Measurements from ENCODE around the gene SOX8.

Gene SOX8

DNA sequence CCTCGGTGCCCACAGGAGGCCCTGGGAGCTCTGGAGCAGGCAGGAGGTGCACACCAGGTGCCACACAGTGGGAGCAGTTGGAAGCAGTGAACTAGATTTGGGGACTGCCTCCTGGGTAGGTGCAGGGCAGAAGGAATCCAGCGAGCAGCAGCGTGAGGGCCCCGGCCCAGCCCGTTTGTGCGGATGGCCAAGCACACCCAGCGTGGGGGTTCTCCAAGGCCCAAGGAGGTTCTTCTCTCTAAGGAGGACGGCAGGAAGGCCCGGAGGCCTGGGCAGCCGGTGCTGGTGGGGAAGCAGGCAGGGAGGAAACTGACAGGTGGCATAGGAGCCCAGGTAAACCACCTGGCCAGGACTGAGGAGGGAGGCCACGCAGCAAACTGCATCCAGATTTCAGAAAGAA is 17.0 kb downstream of the SOX8 start:
- DNase-seq (ENCODE audit: low read depth) = no peak
- TF ChIP-seq, protein P1, sequence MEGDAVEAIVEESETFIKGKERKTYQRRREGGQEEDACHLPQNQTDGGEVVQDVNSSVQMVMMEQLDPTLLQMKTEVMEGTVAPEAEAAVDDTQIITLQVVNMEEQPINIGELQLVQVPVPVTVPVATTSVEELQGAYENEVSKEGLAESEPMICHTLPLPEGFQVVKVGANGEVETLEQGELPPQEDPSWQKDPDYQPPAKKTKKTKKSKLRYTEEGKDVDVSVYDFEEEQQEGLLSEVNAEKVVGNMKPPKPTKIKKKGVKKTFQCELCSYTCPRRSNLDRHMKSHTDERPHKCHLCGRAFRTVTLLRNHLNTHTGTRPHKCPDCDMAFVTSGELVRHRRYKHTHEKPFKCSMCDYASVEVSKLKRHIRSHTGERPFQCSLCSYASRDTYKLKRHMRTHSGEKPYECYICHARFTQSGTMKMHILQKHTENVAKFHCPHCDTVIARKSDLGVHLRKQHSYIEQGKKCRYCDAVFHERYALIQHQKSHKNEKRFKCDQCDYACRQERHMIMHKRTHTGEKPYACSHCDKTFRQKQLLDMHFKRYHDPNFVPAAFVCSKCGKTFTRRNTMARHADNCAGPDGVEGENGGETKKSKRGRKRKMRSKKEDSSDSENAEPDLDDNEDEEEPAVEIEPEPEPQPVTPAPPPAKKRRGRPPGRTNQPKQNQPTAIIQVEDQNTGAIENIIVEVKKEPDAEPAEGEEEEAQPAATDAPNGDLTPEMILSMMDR (conservative IDR thresholded peaks at IDR 0.05; ENCODE audit: control insufficient read depth, insufficient read depth, low read depth, low read length) = no peak
- no peak overlapping the region for H3K4me3 ChIP-seq (ENCODE audit: control insufficient read depth, low read depth, low read length)

DNA sequence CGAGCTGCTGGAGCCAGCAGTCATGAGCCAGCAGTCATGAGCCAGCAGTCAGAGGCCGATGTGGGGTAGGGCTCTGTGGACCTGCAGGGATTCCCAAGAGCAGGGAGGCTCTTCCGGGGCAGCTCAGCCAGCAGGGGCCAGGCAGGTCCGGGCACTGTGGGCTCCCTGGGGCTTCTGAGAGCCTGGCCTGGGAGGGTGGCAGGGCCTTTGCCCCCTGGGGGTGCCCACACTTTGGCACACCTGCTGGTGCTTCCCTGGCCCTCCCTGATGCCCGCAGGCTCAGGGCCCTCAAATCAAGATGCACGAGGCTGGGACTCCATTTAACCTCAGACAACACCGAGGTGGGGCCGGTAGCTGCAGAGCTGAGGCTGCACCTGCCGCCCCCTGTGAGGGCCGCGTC is 18.1 kb downstream of the SOX8 start:
- H3K4me3 ChIP-seq (ENCODE audit: control insufficient read depth, low read depth, low read length) = no peak overlapping the region
- DNase-seq (ENCODE audit: low read depth) = no peak
- TF ChIP-seq, protein P1 (conservative IDR thresholded peaks at IDR 0.05; ENCODE audit: control insufficient read depth, insufficient read depth, low read depth, low read length) = no peak

DNA sequence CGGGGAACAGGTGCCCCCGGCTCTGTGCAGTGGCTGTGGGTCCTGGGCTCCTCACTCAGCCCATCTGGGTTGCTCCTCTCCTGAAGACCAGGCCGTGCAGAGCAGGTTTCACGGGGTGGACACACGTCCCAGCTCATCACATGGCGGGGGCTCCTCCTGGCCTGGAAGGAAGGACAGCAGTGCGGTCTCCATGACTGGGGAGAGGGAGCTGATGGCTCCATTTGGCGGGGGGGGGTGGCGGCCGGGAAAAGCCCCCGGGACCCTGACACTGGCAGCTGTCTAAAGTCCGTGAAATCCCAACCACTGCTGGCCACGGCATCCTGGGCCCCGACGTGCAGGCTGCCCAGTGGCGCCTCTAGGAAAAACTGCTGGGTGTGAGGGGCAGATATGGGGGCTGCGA is 19.0 kb downstream of the SOX8 start:
- no peak for DNase-seq (ENCODE audit: low read depth)
- TF ChIP-seq, protein P1 (conservative IDR thresholded peaks at IDR 0.05; ENCODE audit: control insufficient read depth, insufficient read depth, low read depth, low read length) = no peak
- H3K4me3 ChIP-seq (ENCODE audit: control insufficient read depth, low read depth, low read length) = no peak overlapping the region

DNA sequence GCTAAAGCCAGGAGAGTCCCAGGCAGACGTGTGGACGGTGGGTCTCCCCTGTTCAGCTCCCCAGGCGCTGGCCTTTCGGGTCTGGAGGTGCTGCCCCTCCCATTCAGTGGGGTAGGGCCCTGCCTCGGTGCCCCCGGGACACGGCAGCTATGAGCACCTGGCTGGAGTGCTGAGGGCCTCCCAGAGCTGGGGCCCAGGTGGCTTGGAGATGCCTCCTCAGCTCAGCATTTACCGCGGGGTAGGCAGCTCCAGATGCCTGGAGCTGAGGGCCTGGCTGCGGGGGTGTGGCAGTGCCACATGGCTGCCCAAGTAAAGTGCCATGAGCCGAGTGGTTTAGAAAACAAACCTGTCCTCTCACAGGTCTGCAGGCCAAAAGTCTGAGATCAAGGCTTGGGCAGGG is 19.5 kb downstream of the SOX8 start:
- TF ChIP-seq, protein P1 (conservative IDR thresholded peaks at IDR 0.05; ENCODE audit: control insufficient read depth, insufficient read depth, low read depth, low read length) = no peak
- no peak for DNase-seq (ENCODE audit: low read depth)
- H3K4me3 ChIP-seq (ENCODE audit: control insufficient read depth, low read depth, low read length) = no peak overlapping the region

DNA sequence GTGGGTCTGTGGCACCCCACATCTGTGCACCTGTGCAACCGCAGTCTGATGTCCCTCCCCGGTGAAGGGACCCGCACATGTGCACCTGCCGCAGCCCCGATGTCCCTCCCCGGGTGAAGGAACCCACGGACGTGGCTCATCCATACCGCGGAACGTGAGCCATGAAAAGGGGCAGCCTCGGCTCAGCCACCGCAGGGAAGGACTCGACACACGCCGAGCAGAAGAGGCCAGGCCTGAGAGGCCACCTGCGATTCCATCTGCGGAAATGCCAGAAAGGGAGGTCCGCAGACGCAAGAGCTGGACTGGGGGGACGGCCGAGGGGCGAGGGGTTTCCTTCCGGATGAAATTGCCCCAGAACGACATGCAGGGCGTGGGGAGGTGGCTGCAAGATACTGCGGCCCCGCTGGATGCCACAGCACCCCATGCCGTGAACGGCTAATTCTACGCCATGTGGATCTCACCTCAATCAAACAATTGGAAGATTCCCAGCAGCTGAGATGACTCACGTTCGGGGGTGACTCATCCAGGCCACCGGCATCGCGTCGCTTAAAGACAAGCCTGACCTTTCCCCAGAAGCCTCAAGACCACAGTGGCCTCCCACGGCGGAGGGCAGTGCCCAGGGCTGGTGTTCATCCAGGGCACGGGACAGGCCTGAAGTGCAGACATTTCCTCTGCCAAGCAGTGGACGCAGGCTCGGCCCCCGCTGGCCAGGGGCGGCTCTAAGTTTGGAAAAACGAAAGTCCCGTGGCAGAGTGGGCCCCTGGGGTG is 21.0 kb downstream of the SOX8 start:
- TF ChIP-seq, protein P1 (conservative IDR thresholded peaks at IDR 0.05; ENCODE audit: control insufficient read depth, insufficient read depth, low read depth, low read length) = no peak
- H3K4me3 ChIP-seq (ENCODE audit: control insufficient read depth, low read depth, low read length) = no peak overlapping the region
- peak; percentile 90 for DNase-seq (ENCODE audit: low read depth)

DNA sequence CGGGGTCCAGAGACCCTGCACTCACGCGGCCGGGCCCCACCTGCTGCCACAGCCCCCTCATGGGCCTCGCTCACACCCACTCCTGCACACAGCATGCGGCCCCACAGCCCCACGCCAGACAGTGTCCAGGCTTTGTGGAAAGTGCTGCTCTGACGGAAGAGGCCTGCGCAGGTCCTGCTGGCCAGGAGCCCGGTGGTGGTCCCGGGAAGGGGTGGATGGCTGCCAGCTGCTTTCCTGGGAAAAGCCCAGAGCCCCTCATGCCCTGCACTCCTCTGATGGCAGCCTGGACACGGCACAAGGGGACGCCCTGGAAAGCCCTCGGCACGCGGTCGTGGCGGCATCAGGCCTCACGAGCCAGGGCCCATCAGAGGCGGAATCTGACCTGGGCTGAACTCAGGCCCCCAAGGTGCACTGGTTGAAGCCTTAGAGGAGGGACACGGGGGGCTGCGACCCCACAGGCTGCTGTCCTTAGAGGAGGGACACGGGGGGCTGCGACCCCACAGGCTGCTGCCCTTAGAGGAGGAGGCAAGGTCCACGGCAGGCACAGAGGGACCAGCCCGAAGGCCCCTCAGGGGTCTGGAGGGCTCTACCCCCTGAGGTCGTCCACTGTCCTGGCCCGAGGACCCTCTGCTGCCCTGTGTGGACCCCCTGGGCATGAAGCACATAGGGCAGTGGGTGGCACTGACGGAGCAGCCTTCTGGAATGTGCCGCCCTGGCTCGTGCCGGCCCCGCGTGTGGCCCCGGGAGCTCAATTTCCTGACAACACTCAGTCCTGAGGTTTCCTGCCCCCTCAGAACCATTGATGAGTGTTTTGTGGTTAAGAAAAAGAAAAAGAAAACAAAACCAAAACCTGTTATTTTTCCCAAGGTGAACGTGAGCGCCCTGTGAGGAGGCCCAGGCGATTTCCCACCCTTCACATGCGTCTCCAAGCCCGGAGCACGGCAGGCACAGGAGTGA is 22.1 kb downstream of the SOX8 start:
- TF ChIP-seq, protein P1 (conservative IDR thresholded peaks at IDR 0.05; ENCODE audit: control insufficient read depth, insufficient read depth, low read depth, low read length) = no peak
- H3K4me3 ChIP-seq (ENCODE audit: control insufficient read depth, low read depth, low read length) = no peak overlapping the region
- peak; percentile 26 for DNase-seq (ENCODE audit: low read depth)
